ENCODE data around the gene AOPEP. TPM values are rescaled to one million over a fixed set of nuclear protein-coding genes. Genes with fewer than 3 reads are reported as not detected.

Gene AOPEP
- total RNA-seq, 1 experiment from 2014 or later: 36.4 TPM

DNA sequence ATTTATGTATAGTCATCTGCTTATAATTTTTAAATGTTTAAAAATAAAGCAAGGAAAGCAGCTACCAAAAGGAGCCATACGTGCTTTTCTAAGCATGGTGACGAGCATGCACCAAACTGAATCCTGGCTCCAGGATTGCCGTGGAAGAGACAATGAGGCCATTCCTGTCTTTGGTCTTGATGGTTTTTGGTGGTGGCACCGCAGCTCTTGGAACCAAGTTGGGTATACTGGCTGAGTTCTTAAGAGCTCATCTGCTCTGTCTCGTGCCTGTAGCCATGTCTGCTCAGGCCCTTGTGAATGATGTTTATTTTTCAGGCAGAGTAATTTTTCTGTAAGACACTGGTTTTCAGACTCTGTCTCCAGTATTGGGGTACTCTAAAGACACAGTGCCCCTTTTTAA is 345.0 kb downstream of the AOPEP start:
- Histone ChIP-seq H3K27me3 (ENCODE audit: control insufficient read depth, insufficient read depth, low read length) (no peaks in the 10 kb centered on the region), H3K27ac (ENCODE audit: low read length) (no peak overlapping the region), H3K36me3 (ENCODE audit: control insufficient read depth, insufficient read depth, low read length) (peaks cover 2% of the 10 kb centered on the region), H3K4me3 (ENCODE audit: low read depth in 2 of 2, low read length in 2 of 2) (no peak overlapping the region), H3K9me3 (ENCODE audit: control insufficient read depth, insufficient read depth, low read depth, low read length) (no peaks in the 10 kb centered on the region), H3K4me1 (ENCODE audit: control insufficient read depth, insufficient read depth, low read length) (peaks cover 13% of the 10 kb centered on the region; the same call in 1 of the 2 replicates)
- TF ChIP-seq POLR2AphosphoS5 (IDR thresholded peaks at IDR 0.05; ENCODE audit: low read depth, low read length) (no peak), REST (IDR thresholded peaks at IDR 0.05; ENCODE audit: insufficient read depth in 1 of 2, low read depth in 2 of 2, low read length in 1 of 2) (no peak), SIN3A (IDR thresholded peaks at IDR 0.05; ENCODE audit: borderline replicate concordance, insufficient read depth, low read depth, low read length) (no peak), TCF7L2 (IDR thresholded peaks at IDR 0.05; ENCODE audit: low read depth, low read length) (no peak)
- TF ChIP-seq, protein P1, sequence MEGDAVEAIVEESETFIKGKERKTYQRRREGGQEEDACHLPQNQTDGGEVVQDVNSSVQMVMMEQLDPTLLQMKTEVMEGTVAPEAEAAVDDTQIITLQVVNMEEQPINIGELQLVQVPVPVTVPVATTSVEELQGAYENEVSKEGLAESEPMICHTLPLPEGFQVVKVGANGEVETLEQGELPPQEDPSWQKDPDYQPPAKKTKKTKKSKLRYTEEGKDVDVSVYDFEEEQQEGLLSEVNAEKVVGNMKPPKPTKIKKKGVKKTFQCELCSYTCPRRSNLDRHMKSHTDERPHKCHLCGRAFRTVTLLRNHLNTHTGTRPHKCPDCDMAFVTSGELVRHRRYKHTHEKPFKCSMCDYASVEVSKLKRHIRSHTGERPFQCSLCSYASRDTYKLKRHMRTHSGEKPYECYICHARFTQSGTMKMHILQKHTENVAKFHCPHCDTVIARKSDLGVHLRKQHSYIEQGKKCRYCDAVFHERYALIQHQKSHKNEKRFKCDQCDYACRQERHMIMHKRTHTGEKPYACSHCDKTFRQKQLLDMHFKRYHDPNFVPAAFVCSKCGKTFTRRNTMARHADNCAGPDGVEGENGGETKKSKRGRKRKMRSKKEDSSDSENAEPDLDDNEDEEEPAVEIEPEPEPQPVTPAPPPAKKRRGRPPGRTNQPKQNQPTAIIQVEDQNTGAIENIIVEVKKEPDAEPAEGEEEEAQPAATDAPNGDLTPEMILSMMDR (IDR thresholded peaks at IDR 0.05): no peak
- ChIA-PET CTCF (interaction anchor here (1.1 kb wide), 1 partner anchor 60 kb away, joined by 3 read pairs; no protein-coding TSS in a partner anchor), POLR2A (no interaction called here)
- ATAC-seq (no peak), DNase-seq (ENCODE audit: low read depth, low spot score) (no peak)
- intact Hi-C loops (cut with micrococcal nuclease; ENCODE audit: unreplicated experiment): no loop called here
- BruUV-seq (replicated peaks): no TSS peak
- in situ Hi-C loops (cut with HindIII; ENCODE audit: low pct_unique_long_range_greater_than_20kb, low sequenced_read_pairs): no loop called here

DNA sequence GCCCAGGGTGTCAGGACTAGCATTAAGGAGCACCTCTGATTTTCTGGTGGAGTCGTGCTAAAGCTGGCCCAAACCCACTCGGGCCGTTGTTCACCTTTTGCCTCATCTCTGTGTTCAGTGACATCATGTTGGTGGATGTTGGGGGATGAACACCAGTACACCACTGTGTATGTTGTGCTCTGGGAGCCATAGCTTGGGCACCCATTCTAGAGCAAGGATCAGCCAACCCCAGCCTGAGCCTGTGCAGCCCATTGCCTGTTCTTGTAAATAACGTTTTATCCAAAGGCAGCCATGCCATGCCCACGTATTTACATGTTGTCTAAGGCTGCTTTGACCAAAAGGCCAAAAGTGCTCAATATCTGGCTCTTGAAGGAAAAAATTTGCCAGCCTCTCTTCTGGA is 345.4 kb downstream of the AOPEP start:
- Histone ChIP-seq H3K27ac (ENCODE audit: low read length) (no peak overlapping the region), H3K36me3 (ENCODE audit: control insufficient read depth, insufficient read depth, low read length) (peaks cover 5% of the 10 kb centered on the region), H3K4me1 (ENCODE audit: control insufficient read depth, insufficient read depth, low read length) (peaks cover 13% of the 10 kb centered on the region; the same call in 1 of the 2 replicates), H3K9me3 (ENCODE audit: control insufficient read depth, insufficient read depth, low read depth, low read length) (no peaks in the 10 kb centered on the region), H3K27me3 (ENCODE audit: control insufficient read depth, insufficient read depth, low read length) (no peaks in the 10 kb centered on the region), H3K4me3 (ENCODE audit: low read depth in 2 of 2, low read length in 2 of 2) (no peak overlapping the region)
- POLR2A ChIA-PET: no interaction called here
- DNase-seq (ENCODE audit: low read depth, low spot score) (no peak), ATAC-seq (no peak)
- CTCF ChIA-PET: no interaction called here
- in situ Hi-C loops (cut with HindIII; ENCODE audit: low pct_unique_long_range_greater_than_20kb, low sequenced_read_pairs): no loop called here
- BruUV-seq (replicated peaks): no TSS peak
- TF ChIP-seq REST (IDR thresholded peaks at IDR 0.05; ENCODE audit: insufficient read depth in 1 of 2, low read depth in 2 of 2, low read length in 1 of 2): no peak
- TF ChIP-seq, protein P1 (IDR thresholded peaks at IDR 0.05): no peak
- TF ChIP-seq POLR2AphosphoS5 (IDR thresholded peaks at IDR 0.05; ENCODE audit: low read depth, low read length): no peak
- TF ChIP-seq SIN3A (IDR thresholded peaks at IDR 0.05; ENCODE audit: borderline replicate concordance, insufficient read depth, low read depth, low read length): no peak
- TF ChIP-seq TCF7L2 (IDR thresholded peaks at IDR 0.05; ENCODE audit: low read depth, low read length): no peak
- intact Hi-C loops (cut with micrococcal nuclease; ENCODE audit: unreplicated experiment): no loop called here

Data from Panc1 (cell line).